Eye (tissue), 1 donor: ENCODE data around the gene DRGX.

Experiments used
- DNase-seq: peaks from one replicate; pipeline ENCODE4 v3.0.0-alpha.2; 2015

The DRGX gene

GRCh38 chr10:49395741-49396665, at the start of gene DRGX:
Gene DRGX (minus strand): TSS chr10:49396089. CDS start chr10:49395440, 649 bp downstream.
- DNase-seq = peak; percentile 77

GRCh38 chr10:49444349-49444748, 48.5 kb upstream of the DRGX start:
- DNase-seq = no peak

- DNase-seq = no peak
Observed at GRCh38 chr10:49442863-49443262, 47.0 kb upstream of the DRGX start.

DNA sequence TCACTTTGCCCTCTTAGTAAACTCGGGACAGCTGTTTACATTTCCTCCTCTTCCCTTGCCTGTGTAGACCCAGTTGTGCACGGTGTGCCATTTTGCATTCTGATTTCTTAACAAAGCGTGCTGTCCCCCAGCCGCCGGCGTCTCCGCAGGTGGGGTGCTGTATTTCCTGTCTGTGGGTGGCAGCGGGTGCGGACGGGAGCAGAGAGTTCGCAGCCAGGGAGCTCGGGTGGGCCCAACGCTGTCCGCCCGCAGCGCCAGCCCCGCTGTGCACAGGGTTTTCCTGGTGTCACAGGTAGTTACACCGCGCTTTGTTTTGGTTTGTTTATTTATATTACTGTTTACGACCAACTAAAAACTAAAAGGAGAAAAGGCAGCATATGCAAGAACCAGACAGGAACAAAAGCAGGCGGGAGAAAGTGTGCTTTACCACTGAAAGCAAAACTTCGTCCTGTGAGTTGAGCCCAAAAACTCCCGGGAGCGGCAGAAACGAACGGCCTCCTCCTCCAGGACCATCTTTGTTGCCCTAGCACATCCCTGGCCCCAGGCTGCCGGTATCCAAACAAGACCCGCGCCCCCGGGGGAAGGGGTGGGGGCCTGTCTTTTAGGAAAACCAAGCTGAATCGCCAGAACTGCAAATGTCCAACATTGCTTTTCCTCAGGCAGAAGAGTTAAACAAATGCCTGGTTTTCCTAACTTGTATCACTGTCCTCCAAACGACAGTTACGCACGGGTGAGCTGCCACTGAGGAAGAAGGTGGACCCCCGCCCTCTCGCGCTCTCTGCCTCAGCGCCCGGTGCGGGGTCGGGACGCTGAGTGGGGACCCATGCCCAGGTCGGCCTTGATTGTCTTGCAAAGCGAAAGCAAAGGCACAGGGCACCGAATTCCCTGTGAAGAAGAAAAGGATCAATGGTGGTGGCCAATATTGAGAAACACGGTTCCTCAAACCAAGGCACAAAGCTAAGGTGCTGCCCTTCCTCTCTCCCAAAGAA, 45.9 kb upstream of the DRGX start:
- no peak for DNase-seq

DNA sequence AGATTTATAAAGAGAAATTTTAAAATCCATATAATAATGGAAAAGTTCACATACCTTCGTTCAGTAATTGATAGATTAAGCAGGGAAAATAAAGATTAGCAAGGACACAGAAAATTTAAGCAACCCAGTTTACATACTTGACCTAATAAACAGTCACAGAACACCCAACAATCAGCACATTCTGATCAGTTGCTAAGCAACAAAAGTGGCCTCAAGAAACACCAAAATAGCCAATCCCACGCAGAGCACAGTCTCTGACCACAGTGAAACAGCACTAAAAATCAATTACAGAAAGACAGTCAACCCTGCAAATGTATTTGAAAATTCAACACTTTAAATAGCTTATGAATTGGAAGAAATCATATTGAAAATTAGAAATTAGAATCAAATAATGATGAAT, 39.3 kb upstream of the DRGX start:
- no peak for DNase-seq

DNA sequence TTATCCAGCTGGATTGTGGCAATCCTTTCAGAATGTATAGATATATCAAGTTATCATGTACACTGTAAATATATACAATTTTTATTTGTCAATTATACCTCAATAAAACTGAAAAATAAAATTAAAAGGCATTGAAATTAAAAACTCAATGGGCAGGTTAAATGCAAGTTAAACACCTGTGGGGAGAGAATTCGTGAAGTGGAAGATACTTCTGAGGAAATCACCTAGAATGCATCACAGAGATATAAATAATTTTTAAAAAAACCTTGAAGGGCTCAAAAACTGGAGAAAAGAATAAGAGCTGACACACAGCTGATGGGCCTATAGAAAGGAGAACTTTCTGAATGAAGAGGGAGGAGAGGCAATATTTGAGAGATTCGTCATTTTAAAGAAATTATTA, 37.2 kb upstream of the DRGX start:
- no peak for DNase-seq

GRCh38 chr10:49431426-49431825, 35.5 kb upstream of the DRGX start:
- DNase-seq = no peak

DNA sequence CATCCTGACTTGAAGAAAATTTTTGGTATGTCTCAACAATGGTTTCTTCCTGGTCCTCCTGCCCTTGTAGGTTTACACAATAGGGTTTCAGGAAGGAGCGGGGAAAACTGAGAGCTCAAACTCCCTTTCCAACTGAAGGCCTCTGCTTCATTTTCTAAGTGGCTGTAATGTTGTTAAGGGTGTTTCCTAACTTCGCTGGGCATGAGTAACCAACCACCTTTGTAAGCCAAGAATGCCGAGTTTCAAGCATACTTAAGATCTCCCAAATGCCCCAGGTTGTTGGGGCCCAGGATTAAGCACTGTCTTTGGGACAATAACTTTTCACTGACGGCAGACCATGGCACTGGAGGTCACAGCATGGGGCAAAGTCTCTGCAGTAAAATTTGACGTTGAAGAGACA, 33.6 kb upstream of the DRGX start:
- no peak for DNase-seq

DNA sequence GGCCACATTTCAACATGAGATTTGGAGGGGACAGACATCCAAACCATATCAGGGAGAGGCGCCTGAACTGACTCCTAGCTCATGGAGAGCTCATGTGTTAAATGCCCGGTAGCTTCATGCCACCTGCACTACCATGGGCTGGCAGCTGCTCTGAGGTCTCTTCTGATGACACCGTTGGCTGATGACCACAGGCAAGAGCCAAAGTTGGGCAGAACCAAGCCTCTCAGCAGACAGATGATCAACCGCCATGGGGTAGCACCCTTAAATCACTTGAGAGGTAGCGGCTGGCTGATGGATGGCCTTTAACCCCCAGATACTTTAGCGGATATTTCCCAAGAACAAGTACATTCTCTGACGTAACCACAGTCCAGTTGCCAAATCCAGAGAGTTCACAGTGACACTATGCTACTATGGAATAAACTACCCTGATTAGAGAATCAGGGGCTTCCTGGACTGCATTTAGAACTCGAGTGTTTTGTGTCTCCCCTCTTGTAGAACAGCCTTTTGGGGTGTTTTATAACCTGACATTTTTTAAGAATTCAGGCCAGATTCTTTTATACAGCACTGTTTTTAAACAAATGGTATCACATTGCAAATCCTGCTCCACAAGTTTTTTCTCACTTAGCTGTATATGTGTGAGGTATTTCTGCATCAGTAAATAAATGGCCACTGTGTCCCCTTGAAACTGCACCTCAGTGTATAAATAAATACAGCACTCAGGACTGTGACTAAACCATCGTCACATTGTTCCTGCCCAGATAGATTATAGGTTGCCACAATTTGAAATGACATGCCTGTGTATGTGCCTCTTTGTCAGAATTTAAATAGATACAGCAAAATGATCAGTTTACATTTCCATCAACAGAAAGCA, 30.8 kb upstream of the DRGX start:
- DNase-seq = no peak

DNA sequence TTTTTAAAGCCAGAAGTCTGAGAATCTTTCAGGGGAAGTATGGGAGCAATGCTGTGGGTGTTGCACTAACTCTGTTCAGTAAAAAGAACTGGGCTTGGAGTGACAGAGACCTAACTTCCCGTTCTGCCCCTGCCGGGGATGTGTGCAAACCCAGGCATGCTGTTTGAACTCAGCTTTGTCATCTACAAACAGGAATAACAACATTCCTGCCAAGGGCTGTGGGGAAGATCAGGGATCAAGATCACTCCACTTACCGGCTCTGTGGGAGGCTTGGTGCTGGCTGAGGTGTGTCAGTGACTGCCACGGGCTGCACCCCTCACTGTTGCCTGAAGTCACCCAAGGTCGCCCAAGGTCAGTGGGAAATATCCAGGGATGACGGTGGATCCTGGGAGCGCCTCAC, 23.1 kb upstream of the DRGX start:
- DNase-seq = no peak

DNA sequence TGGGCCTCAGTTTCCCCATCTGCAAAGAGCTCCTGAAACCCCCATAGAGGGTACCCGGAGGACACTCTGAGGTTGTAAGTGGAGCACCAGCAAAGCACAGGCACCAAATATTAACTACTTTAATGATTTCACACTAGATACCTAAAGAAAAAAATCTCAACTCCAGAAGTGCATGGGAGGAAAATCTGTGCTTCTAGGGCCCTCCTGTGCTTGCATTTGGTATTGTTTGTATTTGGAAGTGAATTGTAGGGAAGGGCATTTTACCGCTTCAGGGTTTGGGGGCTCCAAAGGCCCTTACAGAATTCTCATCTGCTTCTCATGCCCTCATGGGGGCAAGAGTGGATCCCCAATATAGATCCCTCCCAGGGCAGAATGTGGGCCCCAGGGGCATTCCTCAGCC, 22.4 kb upstream of the DRGX start:
- no peak for DNase-seq

- DNase-seq = no peak
Observed at GRCh38 chr10:49418053-49418326, 22.1 kb upstream of the DRGX start.

DNA sequence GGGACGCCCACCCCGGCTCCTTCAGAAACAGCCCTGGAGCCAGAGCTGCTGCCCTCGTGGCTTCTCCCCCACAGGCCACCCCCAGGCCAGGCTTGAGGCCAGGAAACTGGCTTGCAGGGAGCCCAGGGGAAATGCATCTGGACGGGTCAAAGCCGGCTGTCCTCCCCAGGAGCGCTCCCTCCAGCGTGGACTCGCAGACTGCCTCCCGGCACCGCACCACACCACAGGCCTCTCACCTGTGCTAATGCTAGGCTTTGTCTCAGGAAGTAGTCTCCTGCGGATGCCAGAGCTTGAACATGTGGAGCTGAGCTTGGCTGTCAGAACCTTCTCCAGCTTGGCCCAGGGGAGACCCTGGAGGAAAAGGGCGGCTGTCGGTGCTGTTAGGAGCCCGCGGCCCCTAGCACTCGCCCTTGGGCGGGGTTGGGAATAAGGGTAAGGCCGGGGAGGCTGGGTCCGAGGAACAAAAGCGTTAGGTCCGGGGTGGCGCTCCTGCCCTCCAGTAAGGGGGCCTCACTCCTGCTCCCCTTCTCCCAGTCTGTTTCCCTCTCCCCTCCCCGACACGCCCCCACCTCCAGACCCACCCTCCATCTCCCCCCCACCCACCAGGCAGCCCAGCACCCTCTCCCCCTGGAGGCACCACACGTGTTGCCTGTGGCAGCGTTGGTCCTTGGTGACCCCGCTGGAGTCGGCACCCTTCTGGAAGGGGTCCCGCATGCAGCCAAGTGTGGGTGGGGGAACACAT, 21.6 kb upstream of the DRGX start:
- DNase-seq = no peak

DNA sequence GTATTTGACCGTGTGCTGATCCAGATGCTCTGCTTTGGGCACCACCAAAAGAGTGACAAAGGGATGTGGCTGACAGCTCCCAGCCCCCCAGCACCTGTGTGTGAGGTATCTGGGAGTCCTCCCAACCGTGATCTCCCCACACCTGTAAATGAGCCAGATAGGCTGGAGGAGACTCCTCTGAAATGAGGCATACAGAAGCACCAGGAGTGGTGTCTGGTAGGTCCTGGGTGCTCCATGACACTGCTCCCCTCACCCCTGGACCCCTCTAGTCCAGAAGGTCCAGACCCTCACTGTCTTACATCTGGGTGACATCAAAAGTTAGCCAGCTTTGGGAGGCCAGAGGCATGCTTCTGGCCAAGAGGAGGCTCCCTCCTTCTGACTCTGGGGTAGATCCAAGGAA, 20.0 kb upstream of the DRGX start:
- no peak for DNase-seq

DNA sequence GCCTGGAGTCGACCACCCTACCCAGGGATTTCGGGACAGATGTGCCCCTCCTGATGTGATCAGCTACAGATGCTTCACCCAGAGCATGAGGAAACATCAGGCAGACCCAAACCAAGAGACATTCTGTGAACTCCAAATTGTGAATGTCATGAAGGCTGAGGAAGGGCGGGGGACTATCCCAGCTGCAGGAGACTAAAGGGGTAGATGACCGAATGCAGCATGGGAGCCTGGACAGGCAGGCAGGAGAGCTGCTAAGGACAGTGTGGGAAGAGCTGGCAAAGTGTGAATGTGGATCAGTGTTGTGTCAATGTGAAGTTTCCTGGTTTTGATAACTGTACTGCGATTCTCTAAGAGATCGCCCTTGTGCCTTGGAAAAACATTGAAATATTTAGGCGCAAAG, 19.2 kb upstream of the DRGX start:
- DNase-seq = no peak

- no peak for DNase-seq
Observed at GRCh38 chr10:49414496-49414895, 18.6 kb upstream of the DRGX start.

DNA sequence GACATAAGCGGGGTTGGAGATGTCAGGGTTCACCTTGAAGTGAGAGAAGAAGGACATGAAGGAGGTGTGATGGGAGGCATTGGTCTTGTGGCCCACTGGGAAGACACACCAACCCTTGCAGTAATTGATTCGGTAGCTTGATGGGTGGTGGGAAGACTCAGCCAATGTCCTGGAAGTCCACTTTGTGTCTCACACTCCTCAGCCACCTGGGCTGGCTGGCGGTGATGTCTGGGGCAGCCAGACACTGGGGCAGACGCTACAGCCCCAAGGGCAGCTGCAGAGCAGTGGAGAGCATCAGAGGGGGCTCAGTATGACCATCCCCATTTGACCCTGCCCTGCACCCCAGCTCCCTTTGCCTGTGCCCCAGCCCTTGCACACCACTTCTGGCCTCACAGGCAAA, 16.7 kb upstream of the DRGX start:
- no peak for DNase-seq

DNA sequence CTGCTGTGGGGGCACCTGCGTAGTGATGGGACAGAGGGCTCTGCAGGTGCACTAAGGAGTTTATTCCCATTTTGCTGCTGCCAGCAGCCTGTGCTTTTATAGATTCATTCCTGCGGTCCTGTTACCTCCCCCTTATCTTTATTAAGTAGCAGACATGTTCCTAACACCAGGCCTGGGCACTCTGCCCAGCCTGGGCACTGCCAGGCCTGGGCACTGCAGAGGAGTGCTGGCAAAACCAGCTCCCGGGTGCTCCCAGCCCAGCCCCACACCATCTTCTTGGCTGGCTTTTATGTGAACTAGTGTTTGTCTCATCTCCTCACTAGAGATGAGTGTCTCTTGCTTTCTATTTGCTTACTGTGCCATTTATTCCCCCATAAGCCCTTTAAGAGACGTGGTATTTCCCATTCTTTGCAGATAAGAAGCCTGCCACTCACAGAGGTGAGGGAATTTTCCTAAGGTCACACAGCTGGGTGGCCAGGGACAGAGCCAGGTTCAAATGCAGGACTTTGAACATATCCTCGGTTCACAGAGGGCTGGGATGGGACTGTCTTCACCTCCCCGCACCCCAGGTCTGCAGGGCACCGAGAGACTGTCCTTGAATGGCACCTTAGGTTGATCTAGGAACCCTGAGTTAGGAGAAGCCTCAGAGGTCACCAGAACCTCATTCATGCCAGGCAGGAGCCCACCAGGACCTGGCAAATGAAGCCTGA, 14.6 kb upstream of the DRGX start:
- no peak for DNase-seq

GRCh38 chr10:49409755-49410154, 13.9 kb upstream of the DRGX start:
- no peak for DNase-seq

GRCh38 chr10:49408519-49409306, 12.8 kb upstream of the DRGX start:
- DNase-seq = no peak
